WERI-Rb-1 (cell line): ENCODE data around the gene FGFR2.

ENCODE experiments used
- DNase-seq: peaks from one replicate; pipeline ENCODE4 v3.0.0-alpha.2; 2020
- H3K27ac ChIP-seq: fragments of 250-450 bp; sonication (Bioruptor Pico); 2 replicates; pipeline ENCODE4 v1.5.1; 2020; ENCODE audit warnings: mild to moderate bottlenecking, moderate library complexity
- H3K27me3 ChIP-seq: fragments of 250-450 bp; sonication (Bioruptor Pico); 2 replicates; pipeline ENCODE4 v1.5.1; 2021; ENCODE audit warnings: mild to moderate bottlenecking, low read depth, moderate library complexity; ENCODE audit not compliant: insufficient read depth, severe bottlenecking
- H3K36me3 ChIP-seq: fragments of 250-450 bp; sonication (Bioruptor Pico); 2 replicates; pipeline ENCODE4 v1.5.1; 2020; ENCODE audit warnings: mild to moderate bottlenecking, moderate library complexity
- H3K4me3 ChIP-seq: 2 replicates; pipeline ENCODE4 v1.5.1; 2011; ENCODE audit warnings: low read depth, mild to moderate bottlenecking, control low read depth, low read length
- H3K9me3 ChIP-seq: fragments of 250-450 bp; sonication (Bioruptor Pico); 2 replicates; pipeline ENCODE4 v1.5.1; 2021; ENCODE audit warnings: mild to moderate bottlenecking, moderate library complexity; ENCODE audit not compliant: severe bottlenecking
- CTCF ChIP-seq: IDR thresholded peaks from 2 replicates; pipeline ENCODE4 v1.5.1; 2011; ENCODE audit warnings: low read depth, mild to moderate bottlenecking, control low read depth, inconsistent platforms, low read length

FGFR2 gene

GRCh38 chr10:121624836-121625486, 26.7 kb upstream of the FGFR2 start:
- TF ChIP-seq CTCF, result no peak
- H3K27me3 ChIP-seq, result no peaks in the 10 kb centered on the region
- H3K9me3 ChIP-seq, result no peaks in the 10 kb centered on the region
- no peak for DNase-seq
- no peak overlapping the region for H3K4me3 ChIP-seq
- H3K36me3 ChIP-seq, result no peaks in the 10 kb centered on the region
- no peak overlapping the region for H3K27ac ChIP-seq

GRCh38 chr10:121618906-121619305, 20.7 kb upstream of the FGFR2 start:
- no peaks in the 10 kb centered on the region for H3K27me3 ChIP-seq
- H3K27ac ChIP-seq, result no peak overlapping the region
- DNase-seq, result no peak
- no peak overlapping the region for H3K4me3 ChIP-seq
- peaks cover 2% of the 10 kb centered on the region for H3K9me3 ChIP-seq
- no peaks in the 10 kb centered on the region for H3K36me3 ChIP-seq
- no peak for TF ChIP-seq CTCF

GRCh38 chr10:121617176-121617575, 18.9 kb upstream of the FGFR2 start:
- DNase-seq, result no peak
- H3K4me3 ChIP-seq, result no peak overlapping the region
- H3K9me3 ChIP-seq, result peaks cover 2% of the 10 kb centered on the region
- TF ChIP-seq CTCF, result no peak
- H3K27ac ChIP-seq, result no peak overlapping the region
- no peaks in the 10 kb centered on the region for H3K27me3 ChIP-seq
- no peaks in the 10 kb centered on the region for H3K36me3 ChIP-seq

- Histone ChIP-seq H3K36me3 (no peaks in the 10 kb centered on the region), H3K27me3 (no peaks in the 10 kb centered on the region), H3K27ac (no peak overlapping the region), H3K4me3 (no peak overlapping the region), H3K9me3 (peaks cover 2% of the 10 kb centered on the region)
- no peak for DNase-seq
- TF ChIP-seq CTCF, result no peak
Observed at GRCh38 chr10:121616291-121616690, 18.0 kb upstream of the FGFR2 start.

GRCh38 chr10:121615836-121616235, 17.6 kb upstream of the FGFR2 start:
- no peak for DNase-seq
- no peaks in the 10 kb centered on the region for H3K27me3 ChIP-seq

More at GRCh38 chr10:121615836-121616235, 17.6 kb upstream of the FGFR2 start:
- H3K27ac ChIP-seq, result no peak overlapping the region
- H3K9me3 ChIP-seq, result peaks cover 2% of the 10 kb centered on the region
- no peak overlapping the region for H3K4me3 ChIP-seq
- no peak for TF ChIP-seq CTCF
- no peaks in the 10 kb centered on the region for H3K36me3 ChIP-seq
